ENCODE data around the gene OSBPL3. TPM values are rescaled to one million over a fixed set of nuclear protein-coding genes. Genes with fewer than 3 reads are reported as not detected.

OSBPL3 gene
- total RNA-seq, 1 experiment from 2014 or later = 45.1 TPM

- Histone ChIP-seq H3K36me3 (ENCODE audit: control insufficient read depth, insufficient read depth, low read length) (no peaks in the 10 kb centered on the region; the same call in 1 of the 2 replicates), H3K27me3 (replicated peaks; ENCODE audit: control insufficient read depth, insufficient read depth, low read length) (no peaks in the 10 kb centered on the region), H3K4me1 (peaks cover 10% of the 10 kb centered on the region), H3K9me3 (no peaks in the 10 kb centered on the region), H3K4me3 (ENCODE audit: low read depth, low read length) (no peak overlapping the region)
- CTCF ChIA-PET = no interaction called here
- no peak for TF ChIP-seq CTCF (IDR thresholded peaks at IDR 0.05; ENCODE audit: insufficient read depth in 1 of 2, low read depth in 1 of 2, low read length in 1 of 2, severe bottlenecking in 1 of 2, unreplicated experiment in 1 of 2)
- no peaks in the 10 kb centered on the region for H3K36me3 Mint-ChIP-seq (ENCODE audit: insufficient read depth, unreplicated experiment)
- DNase-seq = no peak
- no peaks in the 10 kb centered on the region for H3K27me3 Mint-ChIP-seq (ENCODE audit: insufficient read depth, unreplicated experiment)
- no peak overlapping the region for H3K4me3 Mint-ChIP-seq (ENCODE audit: unreplicated experiment)
- intact Hi-C loops (cut with micrococcal nuclease; ENCODE audit: unreplicated experiment) = no loop called here
- H3K4me1 Mint-ChIP-seq (ENCODE audit: low read depth, unreplicated experiment) = no peaks in the 10 kb centered on the region
- POLR2A ChIA-PET = no interaction called here
- no TSS peak for BruUV-seq (replicated peaks)
- no peak overlapping the region for H3K27ac Mint-ChIP-seq (ENCODE audit: unreplicated experiment)
- no peaks in the 10 kb centered on the region for H3K9me3 Mint-ChIP-seq (ENCODE audit: unreplicated experiment)
Observed at GRCh38 chr7:24910551-24911212, 69.3 kb downstream of the OSBPL3 start.

GRCh38 chr7:24908727-24909126, 71.3 kb downstream of the OSBPL3 start:
- BruUV-seq (replicated peaks) = no TSS peak
- Histone ChIP-seq H3K4me1 (peaks cover 27% of the 10 kb centered on the region), H3K9me3 (no peaks in the 10 kb centered on the region), H3K36me3 (ENCODE audit: control insufficient read depth, insufficient read depth, low read length) (no peaks in the 10 kb centered on the region), H3K27me3 (replicated peaks; ENCODE audit: control insufficient read depth, insufficient read depth, low read length) (no peaks in the 10 kb centered on the region), H3K4me3 (ENCODE audit: low read depth, low read length) (no peak overlapping the region)
- CTCF ChIA-PET = interaction anchor here (0.6 kb wide), 1 partner anchor 1781 kb away, joined by 5 read pairs; no protein-coding TSS in a partner anchor
- DNase-seq = no peak
- no peak for TF ChIP-seq CTCF (IDR thresholded peaks at IDR 0.05; ENCODE audit: insufficient read depth in 1 of 2, low read depth in 1 of 2, low read length in 1 of 2, severe bottlenecking in 1 of 2, unreplicated experiment in 1 of 2)
- intact Hi-C loops (cut with micrococcal nuclease; ENCODE audit: unreplicated experiment) = no loop called here
- Mint-ChIP-seq H3K4me3 (ENCODE audit: unreplicated experiment) (no peak overlapping the region), H3K36me3 (ENCODE audit: insufficient read depth, unreplicated experiment) (peaks cover 8% of the 10 kb centered on the region), H3K27me3 (ENCODE audit: insufficient read depth, unreplicated experiment) (no peaks in the 10 kb centered on the region), H3K4me1 (ENCODE audit: low read depth, unreplicated experiment) (peaks cover 10% of the 10 kb centered on the region), H3K27ac (ENCODE audit: unreplicated experiment) (no peak overlapping the region), H3K9me3 (ENCODE audit: unreplicated experiment) (no peaks in the 10 kb centered on the region)
- POLR2A ChIA-PET = no interaction called here

GRCh38 chr7:24908166-24908565, 71.8 kb downstream of the OSBPL3 start:
- DNase-seq = no peak
- H3K9me3 Mint-ChIP-seq (ENCODE audit: unreplicated experiment) = no peaks in the 10 kb centered on the region
- peaks cover 10% of the 10 kb centered on the region for H3K4me1 Mint-ChIP-seq (ENCODE audit: low read depth, unreplicated experiment)
- no peaks in the 10 kb centered on the region for H3K9me3 ChIP-seq
- H3K27me3 ChIP-seq (replicated peaks; ENCODE audit: control insufficient read depth, insufficient read depth, low read length) = no peaks in the 10 kb centered on the region
- intact Hi-C loops (cut with micrococcal nuclease; ENCODE audit: unreplicated experiment) = no loop called here
- H3K36me3 Mint-ChIP-seq (ENCODE audit: insufficient read depth, unreplicated experiment) = peaks cover 8% of the 10 kb centered on the region
- no peaks in the 10 kb centered on the region for H3K36me3 ChIP-seq (ENCODE audit: control insufficient read depth, insufficient read depth, low read length)
- no TSS peak for BruUV-seq (replicated peaks)
- peaks cover 27% of the 10 kb centered on the region for H3K4me1 ChIP-seq
- H3K4me3 Mint-ChIP-seq (ENCODE audit: unreplicated experiment) = no peak overlapping the region
- ChIA-PET CTCF (no interaction called here), POLR2A (no interaction called here)
- no peak for TF ChIP-seq CTCF (IDR thresholded peaks at IDR 0.05; ENCODE audit: insufficient read depth in 1 of 2, low read depth in 1 of 2, low read length in 1 of 2, severe bottlenecking in 1 of 2, unreplicated experiment in 1 of 2)
- no peaks in the 10 kb centered on the region for H3K27me3 Mint-ChIP-seq (ENCODE audit: insufficient read depth, unreplicated experiment)
- no peak overlapping the region for H3K4me3 ChIP-seq (ENCODE audit: low read depth, low read length)
- H3K27ac Mint-ChIP-seq (ENCODE audit: unreplicated experiment) = no peak overlapping the region
